NB4 (cell line): ENCODE results near the gene CAMTA1.
A peak's percentile ranks its signal among the peaks of the same experiment; 100 is the strongest.

Experiments used
- DNase-seq: peaks from one replicate; pipeline ENCODE4 v3.0.0; 2010; ENCODE audit warnings: low read depth
- H3K4me3 ChIP-seq: one replicate; pipeline ENCODE4 v1.5.1; 2011; ENCODE audit warnings: mild to moderate bottlenecking, low read depth, low read length, moderate library complexity
- CTCF ChIP-seq: IDR thresholded peaks from one replicate; pipeline ENCODE4 v1.5.1; 2012; ENCODE audit warnings: low read depth, low read length
- MAX ChIP-seq: IDR thresholded peaks from 2 replicates; pipeline ENCODE4 v1.6.1; 2011; ENCODE audit warnings: low read depth, low read length
- MYC ChIP-seq: IDR thresholded peaks from 2 replicates; pipeline ENCODE4 v1.6.1; 2011; ENCODE audit warnings: low read depth, low read length
- POLR2A ChIP-seq: IDR thresholded peaks from 2 replicates; pipeline ENCODE4 v1.6.1; 2011; ENCODE audit warnings: mild to moderate bottlenecking; ENCODE audit not compliant: insufficient read length; ENCODE audit errors: extremely low read depth

Gene CAMTA1

GRCh38 chr1:7469255-7469938 is 684.1 kb downstream of the CAMTA1 start:
- H3K4me3 ChIP-seq, result no peak overlapping the region
- TF ChIP-seq MYC (no peak), POLR2A (no peak), CTCF (no peak), MAX (no peak)
- DNase-seq, result no peak

GRCh38 chr1:7470904-7471638 is 685.8 kb downstream of the CAMTA1 start:
- peak; percentile 10 for DNase-seq
- no peak overlapping the region for H3K4me3 ChIP-seq
- TF ChIP-seq MYC, result no peak
- TF ChIP-seq CTCF, result no peak
- TF ChIP-seq POLR2A, result no peak
- no peak for TF ChIP-seq MAX

GRCh38 chr1:7471836-7472235 is 686.6 kb downstream of the CAMTA1 start:
- DNase-seq, result no peak
- no peak for TF ChIP-seq MAX
- no peak for TF ChIP-seq MYC
- no peak for TF ChIP-seq CTCF
- no peak for TF ChIP-seq POLR2A
- no peak overlapping the region for H3K4me3 ChIP-seq

- no peak overlapping the region for H3K4me3 ChIP-seq
- no peak for DNase-seq
- TF ChIP-seq CTCF, result no peak
- TF ChIP-seq POLR2A, result no peak
- TF ChIP-seq MAX, result no peak
- no peak for TF ChIP-seq MYC
These were observed 688.2 kb downstream of the CAMTA1 start for GRCh38 chr1:7473223-7474142.

- TF ChIP-seq POLR2A, result no peak
- TF ChIP-seq MAX, result no peak
- TF ChIP-seq MYC, result no peak
- no peak for TF ChIP-seq CTCF
- no peak overlapping the region for H3K4me3 ChIP-seq
- no peak for DNase-seq
These were observed 688.9 kb downstream of the CAMTA1 start for GRCh38 chr1:7474143-7474490.
